Stimulated activated CD4-positive, alpha-beta T cell treated with anti-CD3 and anti-CD28 coated beads, Interleukin-4, amount 100 ng/mL, for 48 hours (primary cell): ENCODE results near the gene SPIRE2.
A peak's percentile ranks its signal among the peaks of the same experiment; 100 is the strongest.
"Not testable (repeated sequence)": the region's sequence is repeated elsewhere in the genome, so short reads cannot be mapped to it uniquely, and the experiment has no call there.

Experiments
- DNase-seq, 2 donors: peaks; one replicate each; pipeline ENCODE4 v3.0.0-alpha.2; 2020; ENCODE audit warnings: low read depth in 2 of 2

SPIRE2 gene

DNA sequence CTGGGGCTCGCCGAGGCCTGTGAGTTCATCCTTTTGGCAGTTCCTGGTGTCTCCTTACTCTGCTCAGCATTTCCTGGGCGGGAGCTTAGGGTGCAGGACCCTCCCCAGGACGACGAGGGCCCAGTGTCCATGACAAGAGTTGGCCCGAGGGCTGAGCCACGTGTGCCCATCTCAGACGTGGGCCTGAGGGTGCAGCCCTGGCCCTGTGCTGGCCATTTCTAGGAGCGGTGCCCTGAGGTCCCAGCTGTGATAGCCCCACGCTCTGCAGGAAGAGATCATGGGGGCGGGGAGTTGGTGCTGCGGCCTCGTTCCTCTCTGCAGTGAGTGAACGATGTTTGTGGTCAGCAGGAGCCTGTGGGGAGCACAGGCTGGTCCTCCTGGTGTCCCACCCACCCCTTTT, 84.4 kb downstream of the SPIRE2 start:
- DNase-seq = no peak

DNA sequence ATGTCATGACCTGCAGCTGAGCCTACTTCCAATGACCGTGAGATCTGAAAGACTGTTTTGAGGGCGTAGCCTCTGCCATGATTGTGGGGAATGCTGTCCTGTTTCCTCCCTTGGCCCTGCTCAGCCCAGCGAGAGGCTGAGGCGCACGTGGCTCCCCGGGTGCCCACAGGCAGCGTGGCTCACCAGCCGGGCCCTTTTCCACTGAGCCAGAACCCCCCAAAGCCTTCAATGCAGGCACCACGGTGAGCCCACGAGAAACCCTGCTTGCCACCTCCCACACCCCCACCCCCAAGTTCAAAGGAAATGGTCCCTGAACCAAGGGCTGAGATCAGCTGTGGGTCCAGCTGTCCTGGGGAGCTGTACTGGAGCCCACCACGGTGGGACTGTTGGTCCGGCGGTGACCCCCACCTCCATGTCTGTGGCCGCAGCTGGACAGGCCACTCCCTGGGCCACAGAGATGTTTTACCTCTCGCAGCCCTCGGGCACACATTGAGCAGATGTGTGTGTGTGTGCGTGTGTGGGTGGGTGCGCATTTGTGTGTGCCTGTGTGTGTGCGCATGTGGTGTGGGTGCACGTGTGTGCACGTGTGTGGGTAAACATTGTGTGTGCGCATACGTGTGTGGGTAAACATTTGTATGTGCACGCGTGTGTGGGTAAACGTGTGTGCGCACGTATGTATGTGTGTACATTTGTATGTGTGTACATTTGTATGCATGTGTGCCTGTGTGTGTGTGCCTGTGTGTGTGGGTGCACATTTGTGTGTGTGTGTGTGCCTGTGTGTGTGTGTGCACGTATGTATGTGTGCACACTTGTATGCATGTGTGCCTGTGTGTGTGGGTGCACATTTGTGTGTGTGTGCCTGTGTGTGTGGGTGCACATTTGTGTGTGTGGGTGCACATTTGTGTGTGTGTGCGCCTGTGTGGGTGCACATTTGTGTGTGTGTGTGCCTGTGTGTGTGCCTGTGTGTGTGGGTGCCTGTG, 85.4 kb downstream of the SPIRE2 start:
- DNase-seq = no peak

DNA sequence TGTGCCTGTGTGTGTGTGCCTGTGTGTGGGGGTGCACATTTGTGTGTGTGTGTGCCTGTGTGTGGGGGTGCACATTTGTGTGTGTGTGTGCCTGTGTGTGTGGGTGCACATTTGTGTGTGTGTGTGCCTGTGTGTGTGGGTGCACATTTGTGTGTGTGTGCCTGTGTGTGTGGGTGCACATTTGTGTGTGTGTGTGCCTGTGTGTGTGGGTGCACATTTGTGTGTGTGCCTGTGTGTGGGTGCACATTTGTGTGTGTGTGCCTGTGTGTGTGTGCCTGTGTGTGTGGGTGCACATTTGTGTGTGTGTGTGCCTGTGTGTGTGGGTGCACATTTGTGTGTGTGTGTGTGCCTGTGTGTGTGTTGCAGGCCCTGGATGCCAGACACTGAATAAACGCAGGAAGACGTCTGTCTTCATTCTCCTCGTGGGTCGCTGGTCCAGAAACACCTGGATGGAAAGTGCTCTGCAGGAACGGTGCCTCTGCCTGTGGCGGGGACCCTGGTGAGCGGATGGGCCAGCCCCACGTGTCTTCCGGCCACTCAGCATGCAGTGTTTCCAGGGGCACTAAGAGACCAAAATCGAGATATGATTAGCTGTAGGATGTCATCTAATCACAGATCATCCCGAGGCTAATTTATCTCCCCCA, 86.5 kb downstream of the SPIRE2 start:
- not testable (repeated sequence) for DNase-seq

- no peak for DNase-seq
Observed at GRCh38 chr16:89915303-89916232, 87.3 kb downstream of the SPIRE2 start.

GRCh38 chr16:89917773-89918452, 89.6 kb downstream of the SPIRE2 start:
- peak; percentile 64 to 71 for DNase-seq

DNA sequence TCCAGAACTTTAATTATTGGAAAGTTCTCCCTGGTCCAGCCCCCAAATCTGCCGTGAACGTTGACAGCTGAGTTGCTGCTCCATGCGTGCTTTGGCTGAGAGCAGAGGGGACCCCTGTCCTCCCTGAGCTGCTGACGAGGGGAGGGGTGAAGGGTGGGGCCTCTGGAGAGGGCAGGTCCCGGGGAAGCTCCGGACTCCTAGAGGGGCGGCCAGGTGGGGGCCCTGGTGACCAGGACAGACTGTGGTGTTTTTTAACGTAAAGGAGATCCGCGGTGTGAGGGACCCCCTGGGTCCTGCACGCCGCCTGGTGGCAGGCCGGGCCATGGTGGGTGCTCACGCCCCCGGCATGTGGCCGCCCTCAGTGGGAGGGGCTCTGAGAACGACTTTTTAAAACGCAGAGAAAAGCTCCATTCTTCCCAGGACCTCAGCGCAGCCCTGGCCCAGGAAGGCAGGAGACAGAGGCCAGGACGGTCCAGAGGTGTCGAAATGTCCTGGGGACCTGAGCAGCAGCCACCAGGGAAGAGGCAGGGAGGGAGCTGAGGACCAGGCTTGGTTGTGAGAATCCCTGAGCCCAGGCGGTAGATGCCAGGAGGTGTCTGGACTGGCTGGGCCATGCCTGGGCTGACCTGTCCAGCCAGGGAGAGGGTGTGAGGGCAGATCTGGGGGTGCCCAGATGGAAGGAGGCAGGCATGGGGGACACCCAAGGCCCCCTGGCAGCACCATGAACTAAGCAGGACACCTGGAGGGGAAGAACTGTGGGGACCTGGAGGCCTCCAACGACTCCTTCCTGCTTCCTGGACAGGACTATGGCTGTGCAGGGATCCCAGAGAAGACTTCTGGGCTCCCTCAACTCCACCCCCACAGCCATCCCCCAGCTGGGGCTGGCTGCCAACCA, 90.4 kb downstream of the SPIRE2 start, which contains the start of gene MC1R:
TSS of gene MC1R (plus strand) at position 410 of the 895 bp plus-strand sequence. CDS start at position 807, 397 bp downstream.
- no peak for DNase-seq

GRCh38 chr16:89919535-89920406, 91.5 kb downstream of the SPIRE2 start:
- no peak for DNase-seq

GRCh38 chr16:89920723-89921122, 92.4 kb downstream of the SPIRE2 start:
- no peak for DNase-seq
